ENCODE measurements around the gene P2RX6. TPM values are rescaled to one million over a fixed set of nuclear protein-coding genes. Genes with fewer than 3 reads are reported as not detected.
A peak's percentile ranks its signal among the peaks of the same experiment; 100 is the strongest.

The P2RX6 gene
- total and polyA plus RNA-seq, 8 donors: 0.09 to 2.9 (median 0.39) TPM; not detected in 1

GRCh38 chr22:20992056-20992442, 22.9 kb upstream of the P2RX6 start:
- ATAC-seq (no peak), FAIRE-seq (no peak), DNase-seq (no peak)
- Histone ChIP-seq H3K4me1 (no peaks in the 10 kb centered on the region), H3K27me3 (no peaks in the 10 kb centered on the region), H3K27ac (no peak overlapping the region), H3K36me3 (peaks cover 0 to 23% (median 0%) of the 10 kb centered on the region in 3 donors), H3K4me3 (no peak overlapping the region), H3K9me3 (no peaks in the 10 kb centered on the region)
- WGBS, 2 donors: 85 to 95% methylated on average over 7 of the region's 7 CpGs
- intact Hi-C loops (cut with DNase I): no loop called here
- no peak for TF ChIP-seq CTCF (IDR thresholded peaks at IDR 0.05)

- H3K27me3 ChIP-seq: no peaks in the 10 kb centered on the region
- no peak overlapping the region for H3K4me3 ChIP-seq
- no peak for TF ChIP-seq CTCF (IDR thresholded peaks at IDR 0.05)
- no peak for FAIRE-seq
- WGBS, 2 donors: 87 to 90% methylated on average over 21 of the region's 21 CpGs
- ATAC-seq: no peak
- peaks cover 0 to 18% (median 0%) of the 10 kb centered on the region in 3 donors for H3K36me3 ChIP-seq
- no peak overlapping the region for H3K27ac ChIP-seq
- H3K9me3 ChIP-seq: no peaks in the 10 kb centered on the region
- peak in 2 of 6 donors; percentile 51 to 70 for DNase-seq
- no peaks in the 10 kb centered on the region for H3K4me1 ChIP-seq
- intact Hi-C loops (cut with DNase I): no loop called here
Measured at GRCh38 chr22:20992456-20993303, 22.3 kb upstream of the P2RX6 start.

GRCh38 chr22:20993304-20994127, 21.4 kb upstream of the P2RX6 start:
- FAIRE-seq: no peak
- no peaks in the 10 kb centered on the region for H3K4me1 ChIP-seq
- WGBS, 2 donors: 93 to 95% methylated on average over 29 of the region's 29 CpGs
- H3K27me3 ChIP-seq: no peaks in the 10 kb centered on the region
- DNase-seq: peak in 2 of 6 donors; percentile 58 to 71
- peaks cover 0 to 18% (median 0%) of the 10 kb centered on the region in 3 donors for H3K36me3 ChIP-seq
- intact Hi-C loops (cut with DNase I): no loop called here
- no peak overlapping the region for H3K4me3 ChIP-seq
- no peak overlapping the region for H3K27ac ChIP-seq
- H3K9me3 ChIP-seq: no peaks in the 10 kb centered on the region
- no peak for ATAC-seq
- TF ChIP-seq CTCF (IDR thresholded peaks at IDR 0.05): no peak

GRCh38 chr22:20994128-20994901, 20.6 kb upstream of the P2RX6 start:
- Histone ChIP-seq H3K9me3 (no peaks in the 10 kb centered on the region), H3K27ac (no peak overlapping the region), H3K4me3 (no peak overlapping the region), H3K36me3 (peaks cover 0 to 19% (median 0%) of the 10 kb centered on the region in 3 donors), H3K4me1 (no peaks in the 10 kb centered on the region), H3K27me3 (no peaks in the 10 kb centered on the region)
- WGBS, 2 donors: 93% methylated on average over 27 to 30 of the region's 30 CpGs
- no peak for TF ChIP-seq CTCF (IDR thresholded peaks at IDR 0.05)
- FAIRE-seq: no peak
- ATAC-seq: no peak
- intact Hi-C loops (cut with DNase I): no loop called here
- peak in 2 of 6 donors; percentile 41 to 63 for DNase-seq
